ENCODE data around the gene KIAA0232.
"Not testable (repeated sequence)": the region's sequence is repeated elsewhere in the genome, so short reads cannot be mapped to it uniquely, and the experiment has no call there.

KIAA0232 gene

GRCh38 chr4:6900956-6901355 is 118.4 kb downstream of the KIAA0232 start:
- H3K4me3 ChIP-seq (ENCODE audit: low read length): no peak overlapping the region
- no peak for DNase-seq (ENCODE audit: low read depth)
- no peak for TF ChIP-seq CTCF (IDR thresholded peaks at IDR 0.05; ENCODE audit: insufficient read depth, low read depth, low read length, missing control alignments)

GRCh38 chr4:6901669-6902317 is 119.3 kb downstream of the KIAA0232 start:
- no peak for DNase-seq (ENCODE audit: low read depth)
- TF ChIP-seq CTCF (IDR thresholded peaks at IDR 0.05; ENCODE audit: insufficient read depth, low read depth, low read length, missing control alignments): no peak

GRCh38 chr4:6902318-6903042 is 120.0 kb downstream of the KIAA0232 start:
- H3K4me3 ChIP-seq (ENCODE audit: low read length): no peak overlapping the region
- TF ChIP-seq CTCF (IDR thresholded peaks at IDR 0.05; ENCODE audit: insufficient read depth, low read depth, low read length, missing control alignments): no peak
- no peak for DNase-seq (ENCODE audit: low read depth)

More at GRCh38 chr4:6901669-6902317, 119.3 kb downstream of the KIAA0232 start:
- H3K4me3 ChIP-seq (ENCODE audit: low read length): no peak overlapping the region

- DNase-seq (ENCODE audit: low read depth): peak; percentile 17
- TF ChIP-seq CTCF (IDR thresholded peaks at IDR 0.05; ENCODE audit: insufficient read depth, low read depth, low read length, missing control alignments): no peak
These were observed 123.3 kb downstream of the KIAA0232 start for GRCh38 chr4:6905516-6906445.

GRCh38 chr4:6906486-6906885 is 124.0 kb downstream of the KIAA0232 start:
- not testable (repeated sequence) for DNase-seq (ENCODE audit: low read depth)

More at GRCh38 chr4:6905516-6906445, 123.3 kb downstream of the KIAA0232 start:
- no peak overlapping the region for H3K4me3 ChIP-seq (ENCODE audit: low read length)

GRCh38 chr4:6907658-6908191 is 125.2 kb downstream of the KIAA0232 start:
- peak; percentile 66 for DNase-seq (ENCODE audit: low read depth)
- TF ChIP-seq CTCF (IDR thresholded peaks at IDR 0.05; ENCODE audit: insufficient read depth, low read depth, low read length, missing control alignments): peak; percentile 63
- no peak overlapping the region for H3K4me3 ChIP-seq (ENCODE audit: low read length)

More at GRCh38 chr4:6906486-6906885, 124.0 kb downstream of the KIAA0232 start:
- H3K4me3 ChIP-seq (ENCODE audit: low read length): not testable (repeated sequence)

All from epithelial cell of esophagus (primary cell).